Glutamatergic neuron (in vitro differentiated cells): ENCODE data around the gene HYDIN. TPM values are rescaled to one million over a fixed set of nuclear protein-coding genes. Genes with fewer than 3 reads are reported as not detected.

Experiments
- DNase-seq: peaks from one replicate; pipeline ENCODE4 v3.0.0; 2022
- H3K27ac Mint-ChIP-seq: one replicate; pipeline ENCODE4 v1.8.0; 2020; ENCODE audit warnings: mild to moderate bottlenecking, mixed read lengths, inconsistent platforms; ENCODE audit not compliant: unreplicated experiment
- H3K27me3 Mint-ChIP-seq: one replicate; pipeline ENCODE4 v1.8.0; 2020; ENCODE audit warnings: mild to moderate bottlenecking, moderate library complexity, mixed read lengths, inconsistent platforms; ENCODE audit not compliant: unreplicated experiment
- H3K36me3 Mint-ChIP-seq: one replicate; pipeline ENCODE4 v1.8.0; 2020; ENCODE audit warnings: mild to moderate bottlenecking, mixed read lengths, inconsistent platforms; ENCODE audit not compliant: unreplicated experiment
- H3K4me1 Mint-ChIP-seq: one replicate; pipeline ENCODE4 v1.8.0; 2020; ENCODE audit warnings: mild to moderate bottlenecking, low read depth, mixed read lengths, inconsistent platforms; ENCODE audit not compliant: unreplicated experiment
- H3K4me3 Mint-ChIP-seq: one replicate; pipeline ENCODE4 v1.8.0; 2020; ENCODE audit warnings: mild to moderate bottlenecking, mixed read lengths, inconsistent platforms; ENCODE audit not compliant: unreplicated experiment
- H3K9me3 Mint-ChIP-seq: one replicate; pipeline ENCODE4 v1.8.0; 2020; ENCODE audit warnings: mild to moderate bottlenecking, moderate library complexity, mixed read lengths, inconsistent platforms; ENCODE audit not compliant: unreplicated experiment
- total RNA-seq: library from RNA; stranded (reverse); fragmentation: NEBNext Ultra II Directional; extraction: Animal tissue kit (Norgen Biotek cat#: 25700); gene quantifications from one replicate; pipeline ENCODE4 v1.2.1, GENCODE V29; 2021; ENCODE audit not compliant: unreplicated experiment
- TF ChIP-seq, protein P1 (sequence below): fragments of 200-600 bp; sonication (generic); IDR thresholded peaks from one replicate; pipeline ENCODE4 v1.5.0; 2021; ENCODE audit not compliant: partially characterized antibody, unreplicated experiment

The HYDIN gene
- total RNA-seq, 1 donor from 2014 or later, result 7.0 TPM

DNA sequence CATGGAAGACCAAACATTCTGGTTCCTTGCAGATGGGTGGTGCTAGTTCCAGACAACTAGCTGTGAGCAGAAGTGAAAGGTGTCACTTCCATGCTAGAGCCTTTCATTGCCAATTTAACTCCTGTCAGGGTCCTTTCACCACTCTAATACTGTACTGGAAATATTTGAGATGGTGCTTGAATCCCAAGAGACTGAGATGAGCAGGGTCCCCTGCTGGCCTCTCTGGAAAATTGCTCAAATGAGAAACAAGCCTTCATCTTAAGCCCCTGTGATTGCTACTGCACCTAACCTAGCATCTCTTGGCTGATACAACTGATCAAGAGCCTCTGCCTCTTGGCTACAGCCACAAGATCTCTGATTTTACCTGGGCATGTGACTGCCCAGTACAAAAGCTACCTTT, 422.2 kb downstream of the HYDIN start:
- H3K36me3 Mint-ChIP-seq, result no peaks in the 10 kb centered on the region
- H3K4me1 Mint-ChIP-seq, result no peaks in the 10 kb centered on the region
- no peak overlapping the region for H3K4me3 Mint-ChIP-seq
- TF ChIP-seq, protein P1, sequence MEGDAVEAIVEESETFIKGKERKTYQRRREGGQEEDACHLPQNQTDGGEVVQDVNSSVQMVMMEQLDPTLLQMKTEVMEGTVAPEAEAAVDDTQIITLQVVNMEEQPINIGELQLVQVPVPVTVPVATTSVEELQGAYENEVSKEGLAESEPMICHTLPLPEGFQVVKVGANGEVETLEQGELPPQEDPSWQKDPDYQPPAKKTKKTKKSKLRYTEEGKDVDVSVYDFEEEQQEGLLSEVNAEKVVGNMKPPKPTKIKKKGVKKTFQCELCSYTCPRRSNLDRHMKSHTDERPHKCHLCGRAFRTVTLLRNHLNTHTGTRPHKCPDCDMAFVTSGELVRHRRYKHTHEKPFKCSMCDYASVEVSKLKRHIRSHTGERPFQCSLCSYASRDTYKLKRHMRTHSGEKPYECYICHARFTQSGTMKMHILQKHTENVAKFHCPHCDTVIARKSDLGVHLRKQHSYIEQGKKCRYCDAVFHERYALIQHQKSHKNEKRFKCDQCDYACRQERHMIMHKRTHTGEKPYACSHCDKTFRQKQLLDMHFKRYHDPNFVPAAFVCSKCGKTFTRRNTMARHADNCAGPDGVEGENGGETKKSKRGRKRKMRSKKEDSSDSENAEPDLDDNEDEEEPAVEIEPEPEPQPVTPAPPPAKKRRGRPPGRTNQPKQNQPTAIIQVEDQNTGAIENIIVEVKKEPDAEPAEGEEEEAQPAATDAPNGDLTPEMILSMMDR, result no peak
- H3K27ac Mint-ChIP-seq, result no peak overlapping the region
- peaks cover 6% of the 10 kb centered on the region for H3K27me3 Mint-ChIP-seq
- DNase-seq, result no peak
- H3K9me3 Mint-ChIP-seq, result no peaks in the 10 kb centered on the region

DNA sequence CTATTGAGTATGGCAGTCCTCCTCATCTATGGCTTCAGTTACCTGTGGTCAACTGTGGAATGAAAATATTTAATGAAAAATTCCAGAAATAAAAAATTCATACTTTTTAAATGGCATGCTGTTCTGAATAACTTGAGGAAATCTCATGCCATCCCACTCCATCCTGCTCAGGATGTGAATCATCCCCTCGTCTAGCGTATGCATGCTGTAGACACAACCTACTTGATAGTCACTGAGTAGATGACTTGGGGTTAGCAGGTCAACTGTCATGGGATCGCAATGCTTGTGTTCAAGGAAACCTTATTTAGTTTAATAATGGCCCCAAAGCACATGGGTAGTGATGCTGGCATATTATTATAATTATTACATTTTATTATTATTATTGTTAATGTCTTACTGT, 424.7 kb downstream of the HYDIN start:
- no peak overlapping the region for H3K27ac Mint-ChIP-seq
- no peaks in the 10 kb centered on the region for H3K36me3 Mint-ChIP-seq
- no peak overlapping the region for H3K4me3 Mint-ChIP-seq
- no peaks in the 10 kb centered on the region for H3K9me3 Mint-ChIP-seq
- TF ChIP-seq, protein P1, result no peak
- H3K4me1 Mint-ChIP-seq, result no peaks in the 10 kb centered on the region
- no peak for DNase-seq
- peaks cover 6% of the 10 kb centered on the region for H3K27me3 Mint-ChIP-seq

DNA sequence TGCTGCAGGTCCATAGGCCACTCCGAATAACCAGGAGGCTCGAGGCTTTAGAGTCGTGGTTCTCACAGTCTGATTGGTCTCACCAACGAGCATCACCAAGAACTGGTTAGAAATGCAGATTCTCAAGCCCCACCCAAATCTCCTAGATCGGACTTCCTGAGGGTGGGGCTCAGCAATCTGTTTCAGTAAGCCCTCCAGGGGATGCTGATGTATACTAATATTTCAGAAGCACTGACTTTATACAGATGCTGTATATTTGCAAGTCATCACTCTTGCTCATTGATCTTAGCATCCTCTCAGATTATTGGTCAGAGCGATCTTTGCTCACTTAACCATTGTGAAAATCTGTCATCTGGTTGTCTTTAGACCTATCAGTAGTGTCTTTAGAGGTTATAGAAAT, 425.1 kb downstream of the HYDIN start:
- TF ChIP-seq, protein P1, result no peak
- no peak for DNase-seq
- H3K9me3 Mint-ChIP-seq, result peaks cover 1% of the 10 kb centered on the region
- H3K27me3 Mint-ChIP-seq, result peaks cover 6% of the 10 kb centered on the region
- no peaks in the 10 kb centered on the region for H3K36me3 Mint-ChIP-seq
- H3K4me1 Mint-ChIP-seq, result no peaks in the 10 kb centered on the region
- H3K4me3 Mint-ChIP-seq, result no peak overlapping the region
- no peak overlapping the region for H3K27ac Mint-ChIP-seq

DNA sequence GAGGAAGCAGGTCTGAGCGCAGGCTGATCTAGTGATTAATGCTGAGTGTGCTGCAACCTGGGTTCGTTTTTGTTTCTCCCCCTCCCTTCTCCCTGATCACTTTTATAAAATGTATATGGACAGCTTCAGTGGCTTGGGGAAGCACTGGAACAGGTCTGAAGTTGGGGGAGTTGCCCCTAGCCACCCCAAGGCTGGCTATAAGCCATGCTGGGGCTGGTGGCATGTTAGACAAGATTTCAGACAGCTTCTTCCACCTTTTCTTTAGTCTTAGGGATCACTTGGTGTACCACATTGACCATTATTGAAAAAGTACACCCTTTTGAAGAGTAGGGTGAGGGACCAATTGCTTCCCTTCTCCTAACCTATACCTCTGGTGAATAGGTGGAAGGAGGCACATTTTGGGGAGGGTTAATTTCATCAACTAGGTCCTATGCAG, 425.8 kb downstream of the HYDIN start:
- TF ChIP-seq, protein P1, result no peak
- no peak for DNase-seq
- peaks cover 3% of the 10 kb centered on the region for H3K4me1 Mint-ChIP-seq
- H3K27ac Mint-ChIP-seq, result no peak overlapping the region
- no peak overlapping the region for H3K4me3 Mint-ChIP-seq
- H3K36me3 Mint-ChIP-seq, result no peaks in the 10 kb centered on the region
- peaks cover 6% of the 10 kb centered on the region for H3K27me3 Mint-ChIP-seq
- peaks cover 1% of the 10 kb centered on the region for H3K9me3 Mint-ChIP-seq

DNA sequence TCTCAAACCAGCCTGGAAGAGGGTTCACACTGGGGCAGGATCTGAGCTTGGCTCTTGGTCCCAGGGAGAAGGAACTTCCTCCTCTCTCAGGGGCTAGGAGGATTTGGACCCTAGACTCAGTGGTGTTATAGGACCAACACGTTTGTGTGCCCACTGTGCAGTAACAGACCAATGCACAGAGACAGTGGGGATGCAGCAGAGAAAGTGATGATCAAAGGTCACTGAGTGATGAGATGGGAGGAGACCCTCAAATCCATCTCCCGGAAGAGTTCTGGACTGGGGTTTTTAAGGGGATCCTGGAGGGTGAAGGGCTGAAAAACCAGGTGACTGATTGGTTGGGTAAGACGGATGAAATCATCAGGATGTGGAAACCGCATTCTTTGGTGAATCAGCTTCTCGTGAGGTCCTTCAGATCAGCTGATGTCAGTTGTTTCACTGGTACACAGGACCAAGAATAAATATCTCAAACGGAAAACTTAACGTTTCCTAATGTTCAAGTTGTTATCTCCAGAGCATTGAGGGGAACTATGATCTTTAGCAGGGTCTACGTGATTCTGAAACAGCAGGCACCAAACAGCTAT, 426.3 kb downstream of the HYDIN start:
- TF ChIP-seq, protein P1, result no peak
- peaks cover 6% of the 10 kb centered on the region for H3K27me3 Mint-ChIP-seq
- H3K4me1 Mint-ChIP-seq, result peaks cover 3% of the 10 kb centered on the region
- peaks cover 1% of the 10 kb centered on the region for H3K9me3 Mint-ChIP-seq
- no peak for DNase-seq
- no peak overlapping the region for H3K27ac Mint-ChIP-seq
- H3K4me3 Mint-ChIP-seq, result no peak overlapping the region
- no peaks in the 10 kb centered on the region for H3K36me3 Mint-ChIP-seq
